A673 (cell line): Measurements from ENCODE around the gene ROBO2. TPM values are rescaled to one million over a fixed set of nuclear protein-coding genes. Genes with fewer than 3 reads are reported as not detected.

Experiments
- BruUV-seq: library from RNA; stranded (reverse); fragments of 400-500 nt; replicated peaks from 2 replicates; lab custom pipeline; 2021; lab: Mats Ljungman, UMichigan
- CTCF ChIA-PET: fragments of 300-600 bp; sonication (Branson Sonifier 250); formaldehyde crosslinking; loops from one replicate; lab custom pipeline; 2022; ENCODE audit warnings: antibody characterized with exemption; lab: Charles Lee
- POLR2A ChIA-PET: fragments of 300-600 bp; sonication (Branson Sonifier 250); formaldehyde crosslinking; loops from one replicate; lab custom pipeline; 2022; ENCODE audit warnings: antibody characterized with exemption; ENCODE audit not compliant: low non-redundant PET; lab: Charles Lee
- DNase-seq: peaks from one replicate; pipeline ENCODE4 v3.0.0-alpha.2; 2015; ENCODE audit warnings: low spot score
- H3K27ac ChIP-seq: fragments of 200-600 bp; sonication (generic); 2 replicates; pipeline ENCODE4 v1.5.1; 2016; ENCODE audit warnings: mixed run types, low read depth, mild to moderate bottlenecking, mixed read lengths, antibody characterized with exemption, low read length; ENCODE audit not compliant: poor library complexity, severe bottlenecking
- H3K27me3 ChIP-seq: fragments of 200-600 bp; sonication (generic); replicated peaks from 2 replicates; pipeline ENCODE4 v1.6.1; 2017; ENCODE audit warnings: mixed run types, low read depth, mild to moderate bottlenecking, mixed read lengths, antibody characterized with exemption, low read length; ENCODE audit not compliant: insufficient read depth, poor library complexity
- H3K36me3 ChIP-seq: fragments of 200-600 bp; sonication (generic); 2 replicates; pipeline ENCODE4 v1.6.1; 2016; ENCODE audit warnings: mixed run types, mild to moderate bottlenecking, mixed read lengths, antibody characterized with exemption, low read length; ENCODE audit not compliant: insufficient read depth, poor library complexity, severe bottlenecking
- H3K4me1 ChIP-seq: fragments of 200-600 bp; sonication (generic); 2 replicates; pipeline ENCODE4 v1.6.1; 2017; ENCODE audit warnings: mixed run types, mild to moderate bottlenecking, mixed read lengths, antibody characterized with exemption, low read length; ENCODE audit not compliant: insufficient read depth, poor library complexity, severe bottlenecking
- H3K4me3 ChIP-seq: fragments of 200-600 bp; sonication (generic); 2 replicates; pipeline ENCODE4 v1.5.1; 2016; ENCODE audit warnings: low read depth, mixed run types, mild to moderate bottlenecking, mixed read lengths, low read length; ENCODE audit not compliant: poor library complexity, severe bottlenecking
- H3K9me3 ChIP-seq: fragments of 200-600 bp; sonication (generic); 2 replicates; pipeline ENCODE4 v1.6.1; 2016; ENCODE audit warnings: mixed run types, low read depth, mild to moderate bottlenecking, mixed read lengths, antibody characterized with exemption, low read length; ENCODE audit not compliant: poor library complexity, severe bottlenecking
- EZH2 ChIP-seq: fragments of 200-600 bp; sonication (generic); IDR thresholded peaks from 2 replicates; pipeline ENCODE4 v1.6.1; 2017; ENCODE audit warnings: borderline replicate concordance, low read depth, mild to moderate bottlenecking, mixed read lengths, antibody characterized with exemption, low read length; ENCODE audit not compliant: poor library complexity, severe bottlenecking
- intact Hi-C: fragments of 100-400 bp; cut with micrococcal nuclease; formaldehyde crosslinking; loops from one replicate; pipeline ENCODE4 v1.10.0; 2022; ENCODE audit not compliant: unreplicated experiment
- total RNA-seq: library from RNA; stranded (reverse); gene quantifications from 2 replicates; pipeline ENCODE4 v1.2.3, GENCODE V29; 2021
- TF ChIP-seq, protein P1 (sequence below): fragments of 300-800, 200-600 bp; sonication (generic); conservative IDR thresholded peaks from 2 replicates; pipeline ENCODE4 v1.5.1; 2017; ENCODE audit warnings: low read depth, mild to moderate bottlenecking, antibody characterized with exemption, low read length, moderate library complexity, mixed read lengths

ROBO2 gene
- total RNA-seq, 1 experiment from 2014 or later = 17.5 TPM

- TF ChIP-seq, protein P1, sequence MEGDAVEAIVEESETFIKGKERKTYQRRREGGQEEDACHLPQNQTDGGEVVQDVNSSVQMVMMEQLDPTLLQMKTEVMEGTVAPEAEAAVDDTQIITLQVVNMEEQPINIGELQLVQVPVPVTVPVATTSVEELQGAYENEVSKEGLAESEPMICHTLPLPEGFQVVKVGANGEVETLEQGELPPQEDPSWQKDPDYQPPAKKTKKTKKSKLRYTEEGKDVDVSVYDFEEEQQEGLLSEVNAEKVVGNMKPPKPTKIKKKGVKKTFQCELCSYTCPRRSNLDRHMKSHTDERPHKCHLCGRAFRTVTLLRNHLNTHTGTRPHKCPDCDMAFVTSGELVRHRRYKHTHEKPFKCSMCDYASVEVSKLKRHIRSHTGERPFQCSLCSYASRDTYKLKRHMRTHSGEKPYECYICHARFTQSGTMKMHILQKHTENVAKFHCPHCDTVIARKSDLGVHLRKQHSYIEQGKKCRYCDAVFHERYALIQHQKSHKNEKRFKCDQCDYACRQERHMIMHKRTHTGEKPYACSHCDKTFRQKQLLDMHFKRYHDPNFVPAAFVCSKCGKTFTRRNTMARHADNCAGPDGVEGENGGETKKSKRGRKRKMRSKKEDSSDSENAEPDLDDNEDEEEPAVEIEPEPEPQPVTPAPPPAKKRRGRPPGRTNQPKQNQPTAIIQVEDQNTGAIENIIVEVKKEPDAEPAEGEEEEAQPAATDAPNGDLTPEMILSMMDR = no peak
- TF ChIP-seq EZH2 = no peak
- no peaks in the 10 kb centered on the region for H3K36me3 ChIP-seq
- H3K27ac ChIP-seq = no peak overlapping the region
- BruUV-seq = no TSS peak
- no peaks in the 10 kb centered on the region for H3K27me3 ChIP-seq
- no peak for DNase-seq
- CTCF ChIA-PET = no interaction called here
- POLR2A ChIA-PET = no interaction called here
- intact Hi-C loops = no loop called here
- no peak overlapping the region for H3K4me3 ChIP-seq
- no peaks in the 10 kb centered on the region for H3K9me3 ChIP-seq
- peaks cover 39% of the 10 kb centered on the region for H3K4me1 ChIP-seq
Observed at GRCh38 chr3:77068808-77069207, 28.9 kb downstream of the ROBO2 start.

- Histone ChIP-seq H3K36me3 (no peaks in the 10 kb centered on the region), H3K9me3 (no peaks in the 10 kb centered on the region), H3K27me3 (no peaks in the 10 kb centered on the region), H3K4me3 (no peak overlapping the region), H3K4me1 (peaks cover 27% of the 10 kb centered on the region), H3K27ac (no peak overlapping the region)
- no peak for DNase-seq
- CTCF ChIA-PET = no interaction called here
- POLR2A ChIA-PET = no interaction called here
- no TSS peak for BruUV-seq
- TF ChIP-seq, protein P1 = no peak
- no peak for TF ChIP-seq EZH2
- intact Hi-C loops = no loop called here
Observed at GRCh38 chr3:77071364-77071763, 31.5 kb downstream of the ROBO2 start.

GRCh38 chr3:77071809-77072208 is 31.9 kb downstream of the ROBO2 start:
- H3K27ac ChIP-seq = no peak overlapping the region
- TF ChIP-seq EZH2 = no peak
- TF ChIP-seq, protein P1 = no peak
- ChIA-PET CTCF (no interaction called here), POLR2A (no interaction called here)
- BruUV-seq = no TSS peak
- H3K4me3 ChIP-seq = no peak overlapping the region
- intact Hi-C loops = no loop called here
- no peaks in the 10 kb centered on the region for H3K9me3 ChIP-seq
- peaks cover 29% of the 10 kb centered on the region for H3K4me1 ChIP-seq
- no peaks in the 10 kb centered on the region for H3K36me3 ChIP-seq
- H3K27me3 ChIP-seq = no peaks in the 10 kb centered on the region
- DNase-seq = no peak
